ENCODE measurements around the gene DFFA.
"Not testable (repeated sequence)": the region's sequence is repeated elsewhere in the genome, so short reads cannot be mapped to it uniquely, and the experiment has no call there.

DFFA gene

DNA sequence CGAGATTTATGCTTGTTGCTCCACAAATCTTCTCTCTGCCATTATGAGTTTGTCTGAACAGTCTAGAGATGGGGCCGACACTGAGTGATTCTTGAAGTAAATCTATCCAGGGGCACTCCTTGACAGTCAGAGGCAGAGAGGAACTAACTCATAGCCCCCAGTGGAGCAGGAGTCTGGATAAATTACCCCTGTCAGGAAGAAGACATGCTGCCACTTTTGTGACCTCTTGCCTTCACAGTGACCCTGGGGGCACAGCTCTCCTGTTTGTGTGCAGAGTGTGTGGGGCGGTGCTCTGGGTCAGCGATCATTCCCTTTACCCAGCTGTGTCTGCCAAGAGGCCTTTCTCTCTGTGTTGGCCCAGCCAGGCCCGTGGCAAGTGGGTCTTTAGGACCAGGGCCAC is 31.9 kb upstream of the DFFA start:
- no peak for DNase-seq

DNA sequence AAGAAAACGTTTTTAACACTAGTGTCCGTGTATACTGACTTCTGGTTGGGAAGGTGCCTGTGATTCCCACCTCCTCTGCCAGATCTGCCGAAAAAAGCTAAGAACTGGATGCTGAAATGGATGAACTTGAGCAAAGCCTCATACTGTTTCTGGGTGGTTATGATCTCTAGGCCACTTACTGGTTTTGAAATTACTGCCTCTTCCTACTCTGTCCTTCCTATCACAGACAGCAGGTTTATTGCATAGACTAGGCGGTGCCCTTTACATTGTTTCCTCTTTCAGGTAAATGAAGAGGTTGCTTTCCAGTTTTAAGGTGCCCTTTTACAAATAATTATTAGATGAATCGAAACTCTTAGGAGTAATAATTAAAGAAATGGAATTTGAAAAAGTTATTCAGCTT is 29.9 kb upstream of the DFFA start:
- no peak for DNase-seq

DNA sequence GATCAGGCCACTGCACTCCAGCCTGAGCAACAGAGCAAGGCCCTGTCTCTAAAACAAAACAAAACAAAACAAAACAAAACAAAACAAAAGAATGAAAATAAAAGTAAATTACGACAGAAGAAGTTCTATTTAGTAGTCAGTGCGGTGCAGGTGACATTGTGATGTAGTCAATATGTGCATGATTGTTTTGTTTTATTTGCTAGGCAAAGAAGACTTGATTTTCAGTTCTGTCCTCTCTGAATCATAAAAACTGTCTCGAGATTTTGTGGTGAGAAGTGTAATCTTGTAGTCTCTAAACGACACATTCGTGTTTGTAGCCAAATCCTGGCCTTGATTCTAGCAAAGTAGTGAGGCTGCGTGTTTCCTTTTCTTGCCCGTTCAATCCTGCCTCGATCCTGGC is 25.9 kb upstream of the DFFA start:
- DNase-seq = no peak

DNA sequence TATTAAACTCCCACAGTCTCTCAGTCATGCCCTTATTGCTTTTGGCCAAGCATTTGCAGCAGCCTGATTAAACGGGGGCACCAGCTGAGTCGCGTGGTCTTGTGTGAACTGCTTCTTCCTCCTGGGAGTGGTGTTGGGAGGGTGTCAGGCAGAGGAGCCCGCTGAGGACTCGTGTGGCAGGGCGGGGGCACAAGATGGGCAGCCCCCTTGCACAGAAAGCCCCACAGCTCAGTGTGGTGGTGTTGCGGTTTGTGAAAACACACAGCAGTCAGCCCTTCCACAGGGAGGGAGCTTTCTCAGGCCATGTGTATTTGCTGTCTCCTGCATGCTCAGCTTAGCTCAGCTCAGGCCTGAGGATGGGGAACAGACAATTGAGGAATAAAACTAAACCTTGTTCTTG is 24.8 kb upstream of the DFFA start:
- DNase-seq = no peak

DNA sequence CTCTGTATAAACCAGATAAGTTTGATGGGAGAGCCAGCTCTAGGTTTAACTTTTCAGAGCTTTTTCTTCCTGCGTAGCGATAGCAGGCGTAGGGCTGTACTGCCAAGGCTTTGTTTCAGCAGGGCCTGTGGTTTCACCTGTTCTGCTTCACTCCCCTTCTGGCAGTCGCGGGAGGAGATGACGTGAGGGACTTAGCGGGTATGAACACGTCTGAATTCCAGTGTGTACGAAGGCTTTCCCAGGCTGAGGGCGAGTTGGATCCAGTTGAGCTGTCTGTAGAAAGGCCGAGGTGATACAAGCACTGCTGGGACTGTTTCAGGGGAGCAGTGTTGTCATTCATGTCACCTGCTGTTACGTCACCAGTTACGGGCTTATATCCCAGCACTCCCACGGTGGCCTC is 23.6 kb upstream of the DFFA start:
- DNase-seq = no peak

- DNase-seq = no peak
Observed at GRCh38 chr1:10495475-10495817, 23.1 kb upstream of the DFFA start.

DNA sequence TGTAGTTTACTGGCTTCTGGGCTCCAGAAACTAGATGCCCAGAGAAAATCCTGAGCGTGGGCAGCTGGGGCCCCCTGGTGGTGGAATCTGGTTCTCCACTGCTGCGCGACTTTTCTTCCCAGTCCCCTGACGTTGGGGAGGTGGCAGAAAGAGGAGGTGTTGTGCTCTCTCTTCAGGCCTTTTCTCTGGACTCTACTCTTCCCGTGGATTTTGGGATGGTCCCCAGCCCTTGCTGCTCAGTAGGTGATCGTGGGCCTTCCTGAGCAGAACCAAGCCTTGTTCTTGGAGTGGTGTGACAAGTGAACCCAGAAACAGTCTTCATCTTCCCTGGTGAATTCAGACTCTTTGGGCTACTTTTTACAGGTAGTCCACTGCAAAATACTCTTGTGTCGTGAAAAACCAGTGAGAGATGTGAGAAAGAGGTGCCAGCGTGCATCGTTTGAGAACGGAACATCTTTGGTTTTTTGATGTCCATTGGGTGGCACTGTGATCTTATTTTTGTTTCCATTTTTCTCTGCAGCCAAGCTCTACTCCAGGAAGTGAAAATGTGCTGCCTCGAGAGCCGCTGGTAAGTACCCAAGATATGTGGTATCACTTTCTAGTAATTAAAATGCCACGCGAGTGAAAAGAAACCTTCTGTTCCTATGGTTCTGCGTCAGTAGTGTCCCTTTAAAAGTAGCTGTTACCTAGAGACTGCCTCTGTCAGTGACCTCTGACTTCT is 22.6 kb upstream of the DFFA start:
- DNase-seq = peak; percentile 38

DNA sequence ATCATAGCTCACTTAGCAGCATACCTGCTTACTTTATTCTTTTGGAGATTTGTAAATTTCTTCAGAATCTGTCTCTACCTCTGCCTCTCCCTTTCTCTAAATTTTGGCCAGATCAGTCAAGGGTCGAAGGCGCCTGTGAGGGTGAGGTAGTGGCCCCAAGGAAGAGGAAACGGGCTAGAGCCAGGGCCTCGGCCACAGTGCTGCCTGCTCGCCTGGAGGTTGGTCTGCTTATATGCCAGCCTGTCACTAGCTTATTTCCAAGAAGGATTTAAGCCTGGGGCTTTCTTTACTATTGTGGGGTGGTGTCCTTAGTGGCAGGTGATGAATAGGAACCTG is 22.1 kb upstream of the DFFA start:
- no peak for DNase-seq

DNA sequence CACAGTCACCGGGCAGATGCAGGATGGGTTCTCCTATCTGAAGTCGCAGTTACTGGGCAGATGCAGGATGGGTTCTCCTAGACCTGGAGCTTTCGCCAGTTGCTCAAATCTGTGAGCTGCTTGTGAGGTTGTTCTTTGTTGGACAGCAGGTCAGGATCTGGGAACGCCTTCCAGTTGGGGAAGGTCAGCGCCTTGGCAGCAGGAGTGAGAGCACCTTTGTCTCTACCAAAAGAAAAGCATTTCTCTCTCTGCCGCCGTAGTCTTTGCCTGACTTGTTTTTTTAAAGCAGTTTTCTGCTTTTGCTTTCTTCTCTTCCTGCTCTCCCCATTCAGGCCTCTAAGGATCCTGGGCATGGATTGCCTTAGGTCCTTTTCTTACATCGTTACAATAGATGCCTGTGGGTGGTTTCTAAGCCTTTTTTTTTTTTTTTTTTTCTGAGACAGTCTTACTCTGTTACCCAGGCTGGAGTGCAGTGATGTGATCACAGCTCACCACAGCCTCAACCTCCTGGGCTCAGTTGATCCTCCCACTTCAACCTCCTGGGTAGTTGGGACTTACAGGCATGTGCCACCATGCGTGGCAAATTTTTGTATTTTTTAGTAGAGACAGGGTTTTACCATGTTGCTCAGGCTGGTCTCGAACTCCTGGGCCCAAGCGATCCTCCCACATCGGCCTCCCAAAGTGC is 18.1 kb upstream of the DFFA start:
- no peak for DNase-seq

- DNase-seq = no peak
Observed at GRCh38 chr1:10489291-10490055, 17.1 kb upstream of the DFFA start.

- no peak for DNase-seq
Observed at GRCh38 chr1:10484521-10484920, 12.2 kb upstream of the DFFA start.

DNA sequence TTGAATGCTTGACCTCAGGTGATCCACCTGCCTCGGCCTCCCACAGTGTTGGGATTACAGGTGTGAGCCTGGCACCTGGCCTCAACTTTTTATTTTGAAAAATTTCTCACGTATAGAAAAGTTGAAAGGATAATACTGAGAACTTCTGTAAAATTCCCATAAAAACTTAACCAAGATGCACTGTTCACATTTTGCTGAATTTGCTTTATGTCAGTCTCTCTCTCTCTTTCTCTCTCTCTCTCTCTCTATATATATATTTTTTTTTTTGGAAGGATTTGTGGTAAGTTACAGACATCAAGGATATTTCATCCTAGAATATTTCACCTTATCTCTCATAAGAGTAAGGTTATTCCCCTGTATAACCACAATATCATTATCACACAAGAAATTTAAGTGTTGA is 8.3 kb upstream of the DFFA start:
- DNase-seq = no peak

- no peak for DNase-seq
Observed at GRCh38 chr1:10479296-10479695, 7.0 kb upstream of the DFFA start.

DNA sequence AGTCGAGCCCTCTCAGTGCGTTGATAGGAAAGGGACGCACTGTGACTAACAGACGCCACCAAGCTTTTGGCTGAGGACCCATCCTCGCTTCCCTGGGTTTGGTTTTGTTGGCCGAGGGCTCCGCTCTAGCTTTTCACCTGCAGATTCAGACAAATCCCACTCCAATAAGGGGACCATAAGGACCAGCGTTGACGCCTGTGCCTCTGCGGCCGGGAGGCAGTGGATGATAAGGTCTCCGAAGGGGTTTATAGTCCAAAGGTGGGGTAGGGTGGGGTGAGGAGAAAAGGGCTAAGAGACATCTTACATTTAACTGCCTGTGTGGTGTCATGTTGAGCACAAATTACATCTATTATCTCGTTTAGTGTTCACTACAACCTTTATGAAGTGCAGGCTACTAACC is 3.2 kb upstream of the DFFA start:
- DNase-seq = no peak

- DNase-seq = peak; percentile 61
Observed at GRCh38 chr1:10474613-10475507, 2.5 kb upstream of the DFFA start, which contains the start of gene PEX14. Gene PEX14 (plus strand): TSS chr1:10474950. CDS start chr1:10474967, 17 bp downstream.

DNA sequence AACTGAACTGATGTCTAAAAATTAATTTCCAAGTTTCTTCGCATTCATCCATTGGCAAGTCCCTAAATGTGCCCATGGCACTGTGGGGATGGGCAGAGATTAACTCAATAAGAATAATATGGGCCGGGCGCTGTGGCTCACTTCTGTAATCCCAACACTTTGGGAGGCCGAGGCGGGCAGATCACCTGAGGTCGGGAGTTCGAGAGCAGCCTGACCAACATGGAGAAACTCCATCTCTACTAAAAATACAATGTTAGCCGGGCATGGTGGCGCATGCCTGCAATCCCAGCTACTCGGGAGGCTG is 1.9 kb upstream of the DFFA start:
- DNase-seq = not testable (repeated sequence)

DNA sequence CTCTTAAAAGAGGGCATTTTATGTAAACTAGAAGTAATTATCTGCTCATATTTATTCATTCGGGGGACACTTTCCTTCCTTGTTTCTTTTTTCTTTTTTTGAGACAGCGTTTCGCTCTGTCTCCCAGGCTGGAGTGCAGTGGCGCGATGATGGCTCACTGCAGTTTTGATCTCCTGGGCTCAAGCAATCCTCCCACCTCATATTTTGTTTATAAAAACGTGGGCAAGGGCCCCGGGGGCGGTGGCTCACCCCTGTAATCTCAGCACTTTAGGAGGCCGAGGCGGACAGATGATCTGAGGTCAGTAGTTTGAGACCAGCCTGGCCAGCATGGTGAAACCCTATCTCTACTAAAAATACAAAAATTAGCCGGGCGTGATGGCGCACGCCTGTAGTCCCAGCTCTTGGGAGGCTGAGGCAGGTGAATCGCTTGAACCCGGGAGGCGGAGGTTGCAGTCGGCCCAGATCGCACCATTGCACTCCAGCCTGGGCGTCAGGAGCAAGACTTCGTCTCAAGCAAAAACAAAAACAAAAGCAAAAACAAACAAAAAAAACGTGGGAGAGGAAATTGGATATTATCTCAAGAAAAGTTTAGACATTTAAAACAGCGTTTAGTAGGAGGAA is 926 bp upstream of the DFFA start:
- DNase-seq = no peak

- DNase-seq = no peak
Observed at GRCh38 chr1:10471411-10472219, 714 bp downstream of the DFFA start.

DNA sequence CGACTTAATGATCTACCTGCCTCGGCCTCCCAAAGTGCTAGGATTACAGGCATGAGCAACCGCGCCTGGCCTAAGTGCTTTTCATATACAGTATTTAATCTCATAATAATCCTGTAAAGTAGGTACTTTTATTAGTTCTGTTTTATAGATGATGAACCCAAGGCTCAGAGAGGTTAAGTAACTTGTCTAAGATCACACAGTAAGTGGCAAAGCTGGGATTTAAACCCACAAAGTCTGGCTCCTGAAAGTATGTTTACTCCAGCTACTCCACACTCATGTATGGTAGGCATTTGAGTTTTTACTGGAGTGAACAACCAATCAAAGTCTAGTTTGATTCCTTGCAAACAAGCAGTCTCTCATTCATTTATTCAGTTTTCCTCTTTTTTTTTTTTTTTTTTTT is 2.3 kb downstream of the DFFA start:
- DNase-seq = no peak

GRCh38 chr1:10467078-10467477 is 5.3 kb downstream of the DFFA start:
- no peak for DNase-seq

- no peak for DNase-seq
Observed at GRCh38 chr1:10459184-10459583, 13.1 kb downstream of the DFFA start.

- DNase-seq = no peak
Observed at GRCh38 chr1:10457875-10458274, 14.5 kb downstream of the DFFA start.
